Measurements from ENCODE around the gene DIRAS1.
"Not testable (repeated sequence)": the region's sequence is repeated elsewhere in the genome, so short reads cannot be mapped to it uniquely, and the experiment has no call there.

Gene DIRAS1

DNA sequence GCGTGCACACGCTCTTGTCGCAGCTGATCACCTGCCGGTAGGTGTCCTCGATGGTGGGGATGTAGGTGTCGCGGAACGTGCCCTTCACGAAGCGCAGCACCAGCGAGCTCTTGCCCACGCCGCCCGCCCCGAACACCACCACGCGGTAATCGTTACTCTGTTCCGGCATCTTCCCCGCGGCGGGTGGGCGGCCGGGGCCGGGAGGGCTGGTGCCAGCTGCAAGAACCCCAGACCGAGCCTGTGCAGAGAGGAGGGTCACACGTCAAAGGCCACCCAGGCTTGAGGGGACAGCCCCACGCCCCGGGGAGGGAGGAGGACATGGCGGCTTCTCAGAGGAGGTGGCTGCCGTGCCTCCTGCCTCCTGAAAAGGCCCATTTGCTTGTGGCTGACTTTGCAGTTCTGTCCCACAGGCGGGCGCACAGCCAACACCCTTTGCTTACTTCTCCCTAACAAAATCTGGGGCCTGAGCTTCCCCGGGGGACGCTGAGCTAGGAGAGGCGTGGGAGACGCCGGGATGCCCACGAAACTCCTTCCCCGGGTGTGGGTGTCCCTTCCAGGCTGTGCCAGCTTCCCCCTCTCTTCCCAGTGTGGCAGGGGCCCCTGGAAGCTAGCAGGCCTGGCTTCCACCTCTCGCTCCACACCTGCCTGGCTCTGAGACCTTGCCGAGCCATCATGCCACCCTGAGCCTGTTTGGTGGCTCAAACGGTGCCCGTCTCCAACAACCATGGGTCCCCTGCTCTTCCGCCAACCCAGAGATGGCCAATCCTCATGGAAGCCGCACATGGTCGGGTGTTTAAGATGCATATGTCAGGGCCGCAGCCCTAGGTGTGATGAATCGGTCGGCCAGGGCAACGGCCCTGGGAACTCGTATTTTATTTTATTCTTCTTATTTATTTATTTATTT, 3.3 kb downstream of the DIRAS1 start:
- Histone ChIP-seq H3K9me3 (ENCODE audit: control insufficient read depth, low read length) (no peaks in the 10 kb centered on the region), H3K4me3 (ENCODE audit: insufficient read depth, low read depth, low read length) (no peak overlapping the region), H3K27me3 (ENCODE audit: control insufficient read depth, insufficient read depth, low read length, poor library complexity, severe bottlenecking) (peaks cover 25% of the 10 kb centered on the region), H3K27ac (ENCODE audit: insufficient read depth, low read depth, low read length, poor library complexity, severe bottlenecking) (no peak overlapping the region), H3K36me3 (ENCODE audit: control insufficient read depth, insufficient read depth, low read length) (no peaks in the 10 kb centered on the region), H3K4me1 (ENCODE audit: control insufficient read depth, insufficient read depth, low read length) (peaks cover 16% of the 10 kb centered on the region)
- WGBS, 2 experiments: 93% methylated on average over 50 to 52 of the region's 52 CpGs

DNA sequence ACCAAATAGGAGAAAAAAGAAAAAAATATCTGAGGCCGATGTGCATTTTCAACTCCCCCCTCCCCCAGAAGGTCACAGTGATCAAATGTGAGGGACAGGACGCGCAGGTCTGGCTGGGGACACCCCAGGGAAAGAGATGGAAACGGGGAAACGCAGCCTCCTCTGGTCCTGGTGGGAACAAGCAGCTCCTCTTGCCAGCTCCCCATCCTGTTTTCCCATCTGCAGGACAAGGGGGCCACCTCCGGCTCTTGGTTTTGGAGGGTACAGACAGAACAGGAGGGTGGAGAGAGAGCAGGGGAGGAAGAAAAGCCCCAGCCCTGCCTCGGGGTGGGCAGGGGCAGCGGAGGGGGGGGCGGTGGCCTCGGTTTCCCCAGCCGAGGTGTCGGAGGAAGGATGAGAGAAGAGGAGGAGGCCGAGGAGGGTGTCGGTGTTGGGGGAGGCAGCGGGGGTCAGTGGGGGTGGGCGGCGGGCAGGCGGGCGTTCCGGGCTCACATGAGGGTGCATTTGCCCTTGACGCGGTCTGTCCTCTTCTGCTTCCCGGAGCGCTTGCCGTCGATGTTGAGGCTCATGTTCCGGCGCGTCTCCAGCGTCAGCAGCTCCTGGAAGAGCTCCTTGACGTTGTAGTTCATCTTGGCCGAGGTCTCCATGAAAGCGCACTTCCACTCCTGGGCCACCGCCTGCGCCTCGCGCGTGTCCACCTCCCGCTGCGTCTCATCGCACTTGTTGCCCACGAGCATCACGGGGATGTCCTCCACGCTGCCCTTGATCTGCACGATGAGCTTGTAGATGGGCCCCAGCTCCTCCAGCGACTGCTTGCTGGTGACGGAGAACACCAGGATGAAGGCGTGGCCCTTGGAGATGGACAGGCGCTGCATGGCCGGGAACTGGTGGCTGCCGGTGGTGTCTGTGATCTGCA, 4.2 kb downstream of the DIRAS1 start:
- H3K4me1 ChIP-seq (ENCODE audit: control insufficient read depth, insufficient read depth, low read length): peaks cover 16% of the 10 kb centered on the region
- no peaks in the 10 kb centered on the region for H3K9me3 ChIP-seq (ENCODE audit: control insufficient read depth, low read length)
- no peak overlapping the region for H3K27ac ChIP-seq (ENCODE audit: insufficient read depth, low read depth, low read length, poor library complexity, severe bottlenecking)
- 93 to 95% methylated on average over 51 of the region's 51 CpGs for WGBS, 2 experiments
- H3K4me3 ChIP-seq (ENCODE audit: insufficient read depth, low read depth, low read length): no peak overlapping the region
- no peaks in the 10 kb centered on the region for H3K36me3 ChIP-seq (ENCODE audit: control insufficient read depth, insufficient read depth, low read length)
- peaks cover 17% of the 10 kb centered on the region for H3K27me3 ChIP-seq (ENCODE audit: control insufficient read depth, insufficient read depth, low read length, poor library complexity, severe bottlenecking)

DNA sequence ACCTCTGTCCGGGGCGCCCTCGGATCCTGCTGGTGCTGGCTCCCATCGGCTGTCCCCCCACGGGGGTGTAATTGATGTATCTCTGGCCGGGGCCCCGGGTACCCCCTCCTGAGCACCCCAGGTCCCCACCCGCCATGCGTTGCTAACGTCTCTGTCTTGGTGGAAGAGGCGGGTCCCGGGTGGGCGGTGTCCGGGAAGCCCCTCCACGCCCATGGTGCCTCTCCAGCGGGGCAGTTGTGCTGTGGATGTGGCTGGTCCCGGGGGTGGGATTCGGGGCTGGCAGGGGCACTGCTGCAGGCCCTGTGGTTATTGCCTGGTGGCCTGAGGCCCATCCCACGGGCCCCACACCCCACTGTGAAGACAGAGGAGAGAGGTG, 4.9 kb downstream of the DIRAS1 start:
- Histone ChIP-seq H3K27ac (ENCODE audit: insufficient read depth, low read depth, low read length, poor library complexity, severe bottlenecking) (no peak overlapping the region), H3K4me1 (ENCODE audit: control insufficient read depth, insufficient read depth, low read length) (peaks cover 12% of the 10 kb centered on the region), H3K36me3 (ENCODE audit: control insufficient read depth, insufficient read depth, low read length) (no peaks in the 10 kb centered on the region), H3K9me3 (ENCODE audit: control insufficient read depth, low read length) (no peaks in the 10 kb centered on the region), H3K27me3 (ENCODE audit: control insufficient read depth, insufficient read depth, low read length, poor library complexity, severe bottlenecking) (peaks cover 10% of the 10 kb centered on the region), H3K4me3 (ENCODE audit: insufficient read depth, low read depth, low read length) (no peak overlapping the region)
- 93 to 94% methylated on average over 19 of the region's 19 CpGs for WGBS, 2 experiments

DNA sequence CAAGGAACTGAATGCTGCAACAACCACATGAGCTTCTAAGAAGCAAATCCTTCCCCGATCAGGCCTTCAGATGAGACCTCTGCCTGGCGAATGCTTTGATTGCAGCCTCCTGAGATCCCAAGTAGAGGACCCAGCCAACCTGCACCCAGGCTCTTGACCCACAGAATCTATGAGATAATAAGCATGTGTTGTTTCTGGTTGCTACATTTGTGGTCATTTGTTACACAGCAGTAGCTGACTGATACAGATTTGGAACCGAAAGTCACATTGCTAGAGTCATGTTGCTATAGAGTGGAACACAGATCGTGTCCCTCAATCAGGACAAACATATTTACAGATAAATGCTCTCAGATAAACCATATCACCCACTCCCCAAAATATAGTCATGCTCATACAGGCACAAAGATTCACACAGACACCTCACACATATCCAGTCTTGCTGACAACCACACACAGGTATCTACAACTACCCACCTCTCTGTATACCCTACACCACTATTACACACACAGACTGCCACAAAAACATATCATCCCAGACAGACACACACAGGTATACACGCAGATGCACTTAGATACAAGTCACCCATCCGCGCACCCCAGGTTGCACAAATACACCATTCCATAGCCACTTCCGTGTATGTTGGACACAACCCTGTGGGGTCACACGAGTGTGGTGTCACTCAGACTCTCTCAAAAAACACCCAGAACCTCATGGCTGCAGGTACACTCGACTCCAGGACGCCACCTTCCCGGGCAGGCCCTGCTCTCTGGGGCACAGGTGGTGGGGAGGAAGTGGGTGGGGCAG, 5.5 kb downstream of the DIRAS1 start:
- Histone ChIP-seq H3K27me3 (ENCODE audit: control insufficient read depth, insufficient read depth, low read length, poor library complexity, severe bottlenecking) (peaks cover 9% of the 10 kb centered on the region), H3K9me3 (ENCODE audit: control insufficient read depth, low read length) (no peaks in the 10 kb centered on the region), H3K36me3 (ENCODE audit: control insufficient read depth, insufficient read depth, low read length) (no peaks in the 10 kb centered on the region), H3K27ac (ENCODE audit: insufficient read depth, low read depth, low read length, poor library complexity, severe bottlenecking) (no peak overlapping the region), H3K4me1 (ENCODE audit: control insufficient read depth, insufficient read depth, low read length) (peaks cover 12% of the 10 kb centered on the region), H3K4me3 (ENCODE audit: insufficient read depth, low read depth, low read length) (no peak overlapping the region)
- 91 to 94% methylated on average over 12 of the region's 12 CpGs for WGBS, 2 experiments

DNA sequence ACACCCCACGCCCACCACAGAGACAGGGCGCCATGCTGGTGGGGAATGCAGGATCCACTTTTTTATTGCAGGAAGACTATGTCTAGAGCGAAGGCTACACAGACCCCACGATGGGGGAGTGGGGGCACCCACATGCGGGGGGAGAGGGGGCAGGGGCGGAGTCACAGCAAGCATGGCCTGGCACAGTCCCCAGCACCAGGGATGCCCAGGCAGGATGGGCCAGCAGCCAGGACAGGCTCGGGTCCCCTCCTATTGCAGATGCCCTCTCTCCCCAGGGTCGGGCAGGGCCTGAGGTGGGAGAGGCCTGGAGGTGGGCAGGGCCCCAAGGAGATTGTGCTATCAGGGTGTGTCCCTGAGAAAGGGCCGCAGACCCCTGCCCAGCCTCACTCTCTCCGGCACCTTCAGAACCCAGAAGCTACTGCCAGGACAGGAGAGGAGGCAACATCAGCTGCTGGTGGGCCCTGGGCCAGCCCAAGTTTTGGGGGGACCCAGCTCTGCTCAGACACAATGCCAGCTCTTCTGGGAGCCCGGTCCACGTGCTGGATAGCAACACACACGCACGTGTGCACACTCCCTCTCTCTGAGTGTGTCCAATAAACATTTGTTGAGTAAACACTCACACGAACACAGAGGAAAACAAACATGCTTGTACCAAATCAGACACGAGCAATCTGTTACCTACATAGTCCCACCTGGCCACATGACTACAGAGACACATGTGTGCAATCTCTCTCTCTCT, 6.5 kb downstream of the DIRAS1 start:
- Histone ChIP-seq H3K27ac (ENCODE audit: insufficient read depth, low read depth, low read length, poor library complexity, severe bottlenecking) (no peak overlapping the region), H3K4me1 (ENCODE audit: control insufficient read depth, insufficient read depth, low read length) (peaks cover 2% of the 10 kb centered on the region), H3K36me3 (ENCODE audit: control insufficient read depth, insufficient read depth, low read length) (no peaks in the 10 kb centered on the region), H3K4me3 (ENCODE audit: insufficient read depth, low read depth, low read length) (no peak overlapping the region), H3K9me3 (ENCODE audit: control insufficient read depth, low read length) (no peaks in the 10 kb centered on the region), H3K27me3 (ENCODE audit: control insufficient read depth, insufficient read depth, low read length, poor library complexity, severe bottlenecking) (no peaks in the 10 kb centered on the region)
- 88 to 91% methylated on average over 16 of the region's 16 CpGs for WGBS, 2 experiments

DNA sequence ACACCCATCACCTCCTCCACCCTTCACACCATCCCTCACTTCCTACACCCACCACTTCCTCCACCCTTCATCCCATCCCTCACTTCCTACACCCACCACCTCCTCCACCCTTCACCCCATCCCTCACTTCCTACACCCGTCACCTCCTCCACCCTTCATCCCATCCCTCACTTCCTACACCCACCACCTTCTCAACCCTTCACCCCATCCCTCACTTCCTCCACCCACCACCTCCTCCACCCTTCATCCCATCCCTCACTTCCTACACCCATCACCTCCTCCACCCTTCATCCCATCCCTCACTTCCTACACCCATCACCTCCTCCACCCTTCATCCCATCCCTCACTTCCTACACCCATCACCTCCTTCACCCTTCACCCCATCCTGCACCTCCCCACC, 7.1 kb downstream of the DIRAS1 start:
- H3K27me3 ChIP-seq (ENCODE audit: control insufficient read depth, insufficient read depth, low read length, poor library complexity, severe bottlenecking); H3K9me3 ChIP-seq (ENCODE audit: control insufficient read depth, low read length); H3K4me1 ChIP-seq (ENCODE audit: control insufficient read depth, insufficient read depth, low read length); H3K36me3 ChIP-seq (ENCODE audit: control insufficient read depth, insufficient read depth, low read length); H3K27ac ChIP-seq (ENCODE audit: insufficient read depth, low read depth, low read length, poor library complexity, severe bottlenecking); H3K4me3 ChIP-seq (ENCODE audit: insufficient read depth, low read depth, low read length): not testable (repeated sequence)
- 76% methylated on average over 1 of the region's 1 CpG for WGBS, 2 experiments

GRCh38 chr19:2713170-2713569, 8.0 kb downstream of the DIRAS1 start:
- not testable (repeated sequence) for H3K36me3 ChIP-seq (ENCODE audit: control insufficient read depth, insufficient read depth, low read length); H3K27me3 ChIP-seq (ENCODE audit: control insufficient read depth, insufficient read depth, low read length, poor library complexity, severe bottlenecking); H3K9me3 ChIP-seq (ENCODE audit: control insufficient read depth, low read length); H3K27ac ChIP-seq (ENCODE audit: insufficient read depth, low read depth, low read length, poor library complexity, severe bottlenecking); H3K4me3 ChIP-seq (ENCODE audit: insufficient read depth, low read depth, low read length); H3K4me1 ChIP-seq (ENCODE audit: control insufficient read depth, insufficient read depth, low read length)
- 78 to 79% methylated on average over 3 of the region's 3 CpGs for WGBS, 2 experiments

DNA sequence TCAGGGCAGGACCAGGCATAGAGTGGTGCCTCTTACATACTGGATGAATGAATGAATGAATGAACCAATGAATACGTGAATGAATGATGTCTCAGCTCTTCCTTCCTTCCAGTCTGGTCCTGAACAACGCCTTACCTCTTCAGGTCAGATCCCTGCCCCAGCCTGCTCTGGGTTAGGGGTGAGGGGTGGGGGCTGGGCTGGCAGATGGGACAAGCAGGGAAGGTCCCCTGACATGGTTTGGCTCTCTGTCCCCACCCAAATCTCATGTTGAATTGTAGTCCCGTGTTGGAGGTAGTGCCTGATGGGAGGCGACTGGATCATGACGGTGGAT, 9.3 kb downstream of the DIRAS1 start:
- Histone ChIP-seq H3K9me3 (ENCODE audit: control insufficient read depth, low read length) (no peaks in the 10 kb centered on the region), H3K4me1 (ENCODE audit: control insufficient read depth, insufficient read depth, low read length) (no peaks in the 10 kb centered on the region), H3K27me3 (ENCODE audit: control insufficient read depth, insufficient read depth, low read length, poor library complexity, severe bottlenecking) (no peaks in the 10 kb centered on the region), H3K4me3 (ENCODE audit: insufficient read depth, low read depth, low read length) (no peak overlapping the region), H3K36me3 (ENCODE audit: control insufficient read depth, insufficient read depth, low read length) (no peaks in the 10 kb centered on the region), H3K27ac (ENCODE audit: insufficient read depth, low read depth, low read length, poor library complexity, severe bottlenecking) (no peak overlapping the region)
- 84 to 85% methylated on average over 5 of the region's 5 CpGs for WGBS, 2 experiments

- no peaks in the 10 kb centered on the region for H3K27me3 ChIP-seq (ENCODE audit: control insufficient read depth, insufficient read depth, low read length, poor library complexity, severe bottlenecking)
- 80 to 81% methylated on average over 17 of the region's 17 CpGs for WGBS, 2 experiments
- H3K4me3 ChIP-seq (ENCODE audit: insufficient read depth, low read depth, low read length): no peak overlapping the region
- H3K27ac ChIP-seq (ENCODE audit: insufficient read depth, low read depth, low read length, poor library complexity, severe bottlenecking): no peak overlapping the region
- H3K36me3 ChIP-seq (ENCODE audit: control insufficient read depth, insufficient read depth, low read length): no peaks in the 10 kb centered on the region
- no peaks in the 10 kb centered on the region for H3K9me3 ChIP-seq (ENCODE audit: control insufficient read depth, low read length)
- H3K4me1 ChIP-seq (ENCODE audit: control insufficient read depth, insufficient read depth, low read length): no peaks in the 10 kb centered on the region
Observed at GRCh38 chr19:2711172-2711874, 9.8 kb downstream of the DIRAS1 start.
